Left colon (tissue), 2 donors: ENCODE data around the gene AMN. TPM values are rescaled to one million over a fixed set of nuclear protein-coding genes. Genes with fewer than 3 reads are reported as not detected.
"Not testable (repeated sequence)": the region's sequence is repeated elsewhere in the genome, so short reads cannot be mapped to it uniquely, and the experiment has no call there.

Experiments
- ATAC-seq: fragments of 200-7000 bp; cut with Tn5 transposase; one replicate; pipeline ENCODE4 v1.9.1; 2020; ENCODE audit warnings: mild to moderate bottlenecking, moderate library complexity
- DNase-seq, 2 donors: peaks; one replicate each; pipeline ENCODE4 v3.0.0-alpha.2; 2020
- intact Hi-C, 2 donors: fragments of 100-400 bp; cut with DNase I in 1 of 2; cut with micrococcal nuclease in 1 of 2; formaldehyde crosslinking; loops; one replicate each; pipeline versions ENCODE4 v1.11.2 to v1.14.0; 2022; cut with DNase I, micrococcal nuclease
- total RNA-seq, 2 donors: library from RNA; stranded (reverse); fragmentation: NEBNext Ultra II Directional; extraction: Animal tissue kit (Norgen Biotek cat#: 25700); gene quantifications; one replicate each; pipeline ENCODE4 v1.2.1, GENCODE V29; 2021
- donor health status: DM: no; HTN: no; CAD: no.
- donor health status: DM: yes; HTN: yes; CAD: no.

Gene AMN
- total RNA-seq, 2 donors from 2014 or later = 186 to 331 TPM

GRCh38 chr14:102923925-102924486 is 1.5 kb downstream of the AMN start:
- intact Hi-C loops = no loop called here
- DNase-seq = peak in 1 of 2 donors; percentile 39
- ATAC-seq = no peak

GRCh38 chr14:102924632-102925588 is 2.4 kb downstream of the AMN start:
- DNase-seq (no peak), ATAC-seq (no peak)
- intact Hi-C loops = no loop called here

- no peak for ATAC-seq
- intact Hi-C loops = no loop called here
- DNase-seq = no peak
These were observed 3.2 kb downstream of the AMN start for GRCh38 chr14:102925646-102926045.

GRCh38 chr14:102926104-102926503 is 3.6 kb downstream of the AMN start:
- intact Hi-C loops = no loop called here
- ATAC-seq (no peak), DNase-seq (no peak)

GRCh38 chr14:102926840-102927239 is 4.4 kb downstream of the AMN start:
- ATAC-seq, intact Hi-C loops, DNase-seq: not testable (repeated sequence)

- DNase-seq (peak; percentile 88 to 97), ATAC-seq (peak; percentile 61)
- intact Hi-C loops = no loop called here
These were observed 4.9 kb downstream of the AMN start for GRCh38 chr14:102927346-102927877.

GRCh38 chr14:102927878-102928411 is 5.5 kb downstream of the AMN start:
- ATAC-seq = peak; percentile 42
- peak in 1 of 2 donors; percentile 58 for DNase-seq
- intact Hi-C loops = no loop called here

GRCh38 chr14:102928412-102929240 is 6.2 kb downstream of the AMN start:
- ATAC-seq (peak; percentile 72), DNase-seq (peak; percentile 95 to 96)
- intact Hi-C loops = no loop called here

- DNase-seq (peak in 1 of 2 donors; percentile 43), ATAC-seq (peak; percentile 4)
- intact Hi-C loops = no loop called here
These were observed 7.0 kb downstream of the AMN start for GRCh38 chr14:102929241-102930137.

GRCh38 chr14:102930138-102930752 is 7.8 kb downstream of the AMN start:
- no peak for ATAC-seq
- DNase-seq = peak in 1 of 2 donors; percentile 39
- intact Hi-C loops = no loop called here

GRCh38 chr14:102930753-102931579 is 8.5 kb downstream of the AMN start:
- DNase-seq (peak in 1 of 2 donors; percentile 62), ATAC-seq (peak; percentile 10)
- intact Hi-C loops = no loop called here

GRCh38 chr14:102931580-102932285 is 9.3 kb downstream of the AMN start:
- DNase-seq (no peak), ATAC-seq (no peak)
- intact Hi-C loops = no loop called here

GRCh38 chr14:102932484-102933248 is 10.2 kb downstream of the AMN start:
- ATAC-seq (no peak), DNase-seq (no peak)
- intact Hi-C loops = no loop called here

- DNase-seq = no peak
- intact Hi-C loops = no loop called here
These were observed 11.3 kb downstream of the AMN start for GRCh38 chr14:102933618-102934231.

GRCh38 chr14:102935756-102936155 is 13.3 kb downstream of the AMN start:
- no peak for ATAC-seq
- intact Hi-C loops = no loop called here
- no peak for DNase-seq

More at GRCh38 chr14:102933618-102934231, 11.3 kb downstream of the AMN start:
- no peak for ATAC-seq
